Epidermal melanocyte (primary cell): ENCODE data around the gene PEA15.

Source experiments
- DNase-seq: peaks from one replicate; pipeline ENCODE4 v3.0.0; 2011; ENCODE audit warnings: low spot score; ENCODE audit not compliant: insufficient read length

The PEA15 gene

DNA sequence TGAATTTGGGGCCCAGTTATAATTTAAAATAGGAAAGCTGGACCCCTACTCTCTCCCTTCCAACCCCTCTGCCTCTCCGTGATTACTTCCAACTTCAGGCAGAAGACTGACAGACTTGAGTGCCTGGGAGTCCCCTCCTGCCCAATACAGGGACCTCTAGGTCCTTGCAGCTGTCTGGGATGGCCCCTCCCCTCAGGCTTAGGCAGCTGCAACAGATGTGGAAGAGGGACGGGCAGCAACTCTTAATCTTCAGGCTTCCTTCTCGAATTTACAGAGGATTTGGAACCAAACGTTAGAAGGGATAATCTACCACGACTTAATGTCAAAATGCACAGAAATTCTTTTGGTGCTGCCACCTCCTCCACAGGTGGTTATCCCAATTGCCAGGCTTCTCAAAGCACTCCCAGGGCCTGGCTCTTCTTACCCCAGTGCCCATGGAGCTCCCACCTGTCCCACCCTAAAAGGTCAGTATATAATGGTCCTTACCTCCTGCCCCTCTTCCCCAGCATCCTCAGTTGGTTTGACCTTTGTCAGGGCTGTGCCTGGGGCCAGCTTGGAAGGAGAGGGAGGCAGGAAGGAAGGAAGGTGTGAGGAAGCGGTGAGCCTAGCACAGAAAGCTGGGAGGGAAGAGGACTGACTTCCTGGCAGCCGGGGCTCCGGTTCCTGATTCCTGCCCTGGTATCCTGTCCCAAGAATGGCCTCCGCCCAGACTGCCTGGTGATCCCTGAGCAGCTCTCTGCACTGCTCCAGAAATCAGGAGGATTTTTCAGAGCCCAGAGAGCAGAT lies 2.8 kb downstream of the PEA15 start:
- peak; percentile 5 for DNase-seq

DNA sequence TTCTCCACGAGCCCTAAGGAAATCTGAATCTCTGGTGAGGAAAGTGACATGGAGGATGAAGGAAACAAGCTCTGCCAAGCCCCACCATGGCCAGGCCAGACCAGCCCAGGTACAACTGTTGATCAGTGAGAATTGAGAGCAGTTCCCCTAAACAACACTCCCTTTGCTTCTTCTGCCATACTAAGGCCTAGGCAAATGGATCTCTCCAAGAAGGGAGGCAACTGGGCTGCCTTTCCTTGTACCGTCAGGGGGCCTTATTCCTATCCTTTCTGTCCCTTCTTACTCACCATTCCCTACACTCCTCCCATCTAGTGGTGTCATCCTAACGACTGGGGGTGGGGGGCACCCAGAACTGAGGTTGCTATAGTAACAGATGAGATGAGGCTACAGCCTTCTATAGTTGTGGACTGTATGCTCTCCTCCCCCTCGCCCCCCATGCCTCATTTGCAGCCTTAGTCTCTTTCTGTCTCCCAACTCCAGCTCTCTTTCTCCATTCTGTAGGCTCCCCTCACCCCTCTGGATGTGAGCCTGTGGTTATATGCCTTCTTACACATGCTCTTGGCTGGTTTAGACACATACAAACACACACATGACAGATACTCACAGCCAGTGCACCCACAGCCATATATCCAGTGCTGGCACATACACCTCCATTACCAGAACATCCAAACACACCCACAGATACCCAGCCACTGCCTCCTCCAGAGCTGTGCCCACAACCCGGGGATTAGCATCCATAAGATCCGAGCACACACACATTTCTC lies 3.6 kb downstream of the PEA15 start:
- DNase-seq = no peak

DNA sequence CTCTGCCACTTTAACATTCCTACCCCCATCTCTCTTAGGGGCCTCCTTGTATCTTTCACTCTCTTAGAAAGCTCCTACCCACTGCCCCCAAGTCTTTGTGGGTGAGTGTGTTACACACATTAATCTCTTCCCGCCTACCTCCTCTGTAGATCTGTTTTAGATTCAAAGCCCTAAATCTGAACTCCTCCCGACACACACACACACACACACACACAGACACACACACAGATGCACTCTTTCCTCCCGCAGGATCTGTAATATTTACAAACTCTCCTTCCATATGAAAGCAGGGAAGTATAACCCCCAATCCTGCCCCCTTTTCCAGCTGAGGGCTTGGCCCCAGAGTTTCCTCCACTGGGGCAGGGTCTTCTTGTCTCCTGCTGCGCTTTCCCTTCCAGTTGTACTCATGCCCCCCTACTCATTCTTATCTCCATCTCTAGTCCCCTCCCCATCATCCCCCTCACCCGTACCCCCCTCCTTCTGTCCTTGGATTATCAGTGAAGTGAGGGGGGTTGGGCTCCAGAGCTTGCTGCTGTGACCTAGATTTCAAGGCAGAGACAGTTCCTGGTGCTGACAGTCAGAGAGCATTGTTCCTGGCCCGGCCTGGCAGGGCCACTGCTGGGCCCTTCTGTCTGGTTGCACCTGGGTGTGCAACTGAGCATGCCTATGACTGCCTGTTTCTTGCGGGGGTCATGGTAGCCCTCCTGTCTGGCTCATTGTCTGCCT lies 4.3 kb downstream of the PEA15 start:
- DNase-seq = peak; percentile 11

DNA sequence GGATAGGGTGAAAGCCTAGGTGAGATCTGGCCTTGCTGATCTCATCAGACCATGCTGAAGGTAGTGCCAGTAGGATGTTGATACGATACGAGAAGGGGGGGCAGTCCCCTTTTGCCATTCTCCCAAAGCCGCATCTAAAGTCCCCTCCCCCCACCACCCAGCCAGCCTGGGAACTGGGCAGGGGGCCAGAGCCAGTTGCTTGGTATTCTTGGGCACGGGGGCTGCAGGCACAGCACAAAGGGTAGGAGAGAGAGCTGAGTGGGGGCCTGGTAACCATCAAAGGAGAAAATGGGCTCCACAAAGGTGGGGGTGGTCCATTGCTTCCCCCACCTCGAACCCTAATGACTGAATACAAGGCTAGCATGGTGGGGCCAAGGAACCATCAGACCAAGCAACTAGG lies 5.4 kb downstream of the PEA15 start:
- DNase-seq = peak; percentile 1

DNA sequence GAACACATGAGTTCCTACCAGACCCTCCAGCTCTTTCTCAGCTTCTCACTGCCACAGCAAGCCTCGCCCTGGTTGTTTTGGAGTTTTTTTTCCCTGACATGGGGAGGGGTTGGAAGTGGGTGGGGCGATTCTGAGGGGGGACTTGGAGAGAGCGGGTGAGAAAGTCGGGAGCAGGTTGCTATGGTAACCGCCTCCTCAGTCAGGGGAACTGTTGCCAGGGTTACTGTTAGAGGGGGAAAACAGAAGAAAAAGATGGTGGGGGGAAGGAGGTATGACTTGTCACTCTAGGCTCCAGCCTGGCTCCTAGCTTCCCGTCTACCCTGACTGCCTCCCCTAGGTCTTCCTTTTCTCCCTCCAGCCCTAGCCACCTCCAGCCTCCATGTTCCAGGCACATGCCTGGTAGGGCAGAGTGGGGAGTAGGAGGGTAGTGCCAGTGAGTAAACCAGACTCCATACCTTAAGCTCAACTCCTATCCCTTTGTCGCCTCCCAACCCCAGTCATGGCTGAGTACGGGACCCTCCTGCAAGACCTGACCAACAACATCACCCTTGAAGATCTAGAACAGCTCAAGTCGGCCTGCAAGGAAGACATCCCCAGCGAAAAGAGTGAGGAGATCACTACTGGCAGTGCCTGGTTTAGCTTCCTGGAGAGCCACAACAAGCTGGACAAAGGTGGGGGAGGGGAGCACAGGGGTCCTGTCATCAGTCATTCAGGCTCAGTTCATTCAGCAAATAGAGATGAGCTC lies 6.0 kb downstream of the PEA15 start:
- DNase-seq = peak; percentile 8

DNA sequence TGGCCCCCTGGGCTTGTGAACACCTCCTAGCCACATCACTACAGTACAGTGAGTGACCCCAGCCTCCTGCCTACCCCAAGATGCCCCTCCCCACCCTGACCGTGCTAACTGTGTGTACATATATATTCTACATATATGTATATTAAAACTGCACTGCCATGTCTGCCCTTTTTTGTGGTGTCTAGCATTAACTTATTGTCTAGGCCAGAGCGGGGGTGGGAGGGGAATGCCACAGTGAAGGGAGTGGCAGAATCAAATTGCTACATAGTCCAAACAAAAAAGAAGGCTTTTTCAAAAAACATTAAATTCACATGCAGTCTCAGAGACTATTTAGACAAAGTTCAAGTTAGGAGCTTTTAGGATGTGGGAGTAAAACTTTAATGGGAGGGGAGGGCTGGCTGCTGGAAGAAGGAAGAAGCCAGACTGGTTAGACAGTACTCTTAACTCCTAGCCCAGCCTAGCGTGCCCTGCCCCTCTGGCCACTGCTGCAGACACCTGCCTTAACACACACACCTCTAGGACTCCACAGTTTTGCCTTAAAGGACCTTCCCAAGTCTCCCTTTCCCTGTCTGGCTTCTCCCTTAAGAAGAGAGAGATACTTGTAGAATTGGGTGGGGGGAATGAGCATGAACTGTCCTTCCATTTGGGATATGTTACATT lies 9.4 kb downstream of the PEA15 start:
- no peak for DNase-seq

DNA sequence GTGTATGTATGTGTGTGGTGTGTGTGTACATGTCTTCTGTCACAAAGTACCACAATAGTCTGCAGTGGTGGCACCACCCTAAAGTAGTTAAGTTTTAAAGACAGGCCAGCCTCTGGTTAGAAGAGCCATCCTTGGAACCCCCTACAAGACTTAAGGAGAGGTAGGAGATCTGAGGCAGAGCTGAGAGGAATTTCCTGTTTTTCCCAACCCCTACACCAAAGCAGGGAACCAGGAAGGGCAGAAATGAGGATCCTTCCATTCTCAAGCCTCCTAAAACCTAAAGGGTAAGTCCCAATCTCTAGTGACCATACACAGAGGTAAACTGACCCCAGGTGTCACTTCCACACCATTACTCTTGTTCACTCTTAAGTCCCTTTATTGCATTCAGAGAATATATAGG lies 11.1 kb downstream of the PEA15 start:
- peak; percentile 8 for DNase-seq

DNA sequence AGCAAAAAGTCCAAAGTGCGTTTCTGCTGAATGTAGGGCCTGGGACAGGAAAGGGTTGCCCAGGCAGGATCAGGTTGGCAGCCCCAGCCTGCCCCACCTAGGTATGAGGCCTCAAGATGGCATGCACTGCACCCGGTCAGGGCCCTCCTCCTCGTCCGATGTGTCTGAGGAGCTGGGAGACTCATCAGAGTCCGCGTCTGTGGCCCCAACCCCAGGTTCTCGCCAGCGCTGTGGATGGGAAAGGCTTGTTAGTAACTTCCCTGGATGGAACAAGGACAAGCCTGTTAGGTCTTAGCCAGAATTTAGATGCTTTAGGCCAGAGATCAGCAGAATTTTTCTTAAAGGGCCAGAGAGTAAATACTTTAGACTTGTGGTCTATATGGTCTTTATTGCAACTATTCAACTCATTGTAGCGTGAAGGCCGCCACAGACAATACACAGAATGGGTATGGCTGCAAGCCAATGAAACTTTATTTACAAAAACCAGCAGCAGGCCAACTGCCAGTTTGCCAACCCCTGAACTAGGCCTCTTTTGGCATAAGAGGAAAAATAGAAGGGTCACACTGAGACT lies 12.4 kb downstream of the PEA15 start:
- peak; percentile 63 for DNase-seq

DNA sequence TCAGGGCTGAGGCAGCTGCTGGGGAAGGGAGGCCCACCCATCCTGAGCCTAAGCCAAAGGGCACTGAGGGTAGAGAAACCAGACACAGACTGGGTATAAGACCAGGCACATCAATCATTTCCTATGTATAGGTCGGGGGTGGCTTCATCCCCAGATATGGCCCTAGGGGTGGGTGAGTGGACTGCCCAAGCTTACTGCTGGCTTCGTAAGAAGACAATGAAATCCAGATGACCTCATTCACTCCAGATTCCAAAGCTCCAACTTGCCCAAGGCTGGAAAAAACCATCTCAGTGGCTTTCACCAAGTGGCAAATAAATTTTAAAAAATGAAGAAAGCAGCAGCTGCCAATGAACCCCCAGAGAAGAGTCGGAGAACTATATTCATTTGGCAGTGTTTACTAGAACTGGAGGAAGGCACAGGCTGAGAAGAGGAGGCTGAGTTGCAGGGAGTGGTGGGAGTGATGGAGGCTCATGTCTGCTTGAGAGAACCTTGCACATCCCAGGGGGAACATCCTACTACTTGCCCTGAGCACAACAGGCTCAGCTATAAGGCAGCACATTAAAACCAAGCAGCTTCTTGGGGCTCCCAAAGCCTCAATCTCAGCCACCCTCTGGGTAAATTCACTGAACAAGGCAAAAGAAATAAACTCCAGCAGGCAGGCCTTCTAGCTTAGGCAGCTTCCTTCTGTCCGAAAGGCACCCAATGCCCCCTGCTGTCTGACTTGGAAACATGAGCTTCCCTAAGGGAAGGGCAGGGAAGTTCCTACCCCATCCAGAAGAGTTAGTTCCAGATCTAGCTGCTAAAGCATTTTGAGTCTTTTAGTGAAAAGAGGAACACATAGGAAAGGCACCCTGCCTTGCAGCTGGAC lies 14.1 kb downstream of the PEA15 start:
- peak; percentile 78 for DNase-seq

DNA sequence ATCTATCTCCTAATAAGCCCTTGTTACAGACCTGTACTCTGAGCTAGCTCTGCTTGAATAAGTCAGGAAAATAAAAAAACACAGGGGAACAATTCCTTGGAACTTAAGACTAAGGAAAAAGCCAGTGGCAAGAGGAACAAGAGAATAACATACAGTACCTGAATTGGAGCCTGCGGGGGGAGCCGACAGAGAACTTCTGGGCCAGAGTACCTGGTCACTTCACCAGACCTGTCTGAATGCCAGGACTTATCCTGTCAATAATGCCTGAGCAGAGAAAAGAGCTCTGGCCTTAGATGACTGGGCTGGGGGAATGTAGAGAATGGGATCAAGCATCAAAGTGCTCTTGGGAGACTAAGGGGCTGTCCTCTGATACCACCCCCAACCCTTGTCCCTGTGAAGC lies 15.1 kb downstream of the PEA15 start:
- no peak for DNase-seq

DNA sequence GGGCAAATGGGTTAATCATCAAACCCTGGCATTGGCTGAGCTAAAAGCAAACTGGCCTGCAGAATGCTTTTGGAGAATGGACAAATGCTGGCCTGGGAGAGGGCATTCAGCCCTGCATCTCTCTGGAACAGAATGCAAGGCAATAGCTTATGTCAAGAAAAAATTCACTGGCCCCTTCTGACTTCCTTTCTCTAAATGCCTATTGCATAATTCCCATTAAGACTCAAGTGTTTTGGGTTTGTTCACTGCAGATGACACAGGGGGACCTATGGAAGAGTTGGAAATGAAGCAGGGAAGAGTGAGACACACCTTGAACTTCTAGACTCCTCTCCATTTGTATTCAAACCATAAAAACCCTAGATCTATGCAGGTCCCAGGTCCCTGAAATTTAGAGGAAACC lies 15.9 kb downstream of the PEA15 start:
- no peak for DNase-seq

DNA sequence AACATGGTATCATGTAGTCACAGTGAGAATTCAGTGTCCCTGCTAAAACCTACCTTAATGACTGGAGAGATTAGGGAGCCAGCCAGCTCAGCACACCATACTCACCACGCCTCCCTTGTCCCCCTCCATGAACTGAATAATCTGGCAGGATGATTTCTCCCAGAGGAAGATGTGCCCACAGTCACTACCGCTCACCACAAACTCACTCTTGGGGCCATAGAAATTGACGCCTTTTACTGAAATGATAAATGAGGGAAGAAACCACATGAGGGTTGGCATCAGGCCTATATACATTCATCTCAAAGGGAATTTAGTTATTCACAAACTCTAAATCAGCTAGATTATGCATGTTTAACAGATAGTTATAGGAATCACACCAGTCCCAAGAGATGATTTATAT lies 17.4 kb downstream of the PEA15 start:
- DNase-seq = no peak

DNA sequence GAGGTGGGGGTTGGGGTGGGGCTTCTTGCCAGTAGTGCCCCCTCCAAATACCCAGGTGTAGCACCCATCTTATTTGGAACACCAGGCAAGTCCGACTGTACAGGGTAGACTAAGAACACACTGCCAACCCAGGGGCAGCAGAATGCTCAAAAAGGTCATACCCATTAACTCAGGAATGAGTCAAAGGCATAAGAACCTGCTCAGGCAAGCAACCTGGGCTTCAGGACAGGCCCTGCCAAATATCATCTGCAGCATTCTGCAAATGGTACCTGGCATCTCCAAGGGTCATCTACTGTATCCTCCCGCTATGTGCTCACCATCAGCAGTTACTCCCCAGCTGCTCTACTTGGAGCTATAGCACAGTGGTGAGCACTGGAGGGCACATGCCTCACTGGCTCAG lies 19.4 kb downstream of the PEA15 start:
- DNase-seq = no peak

DNA sequence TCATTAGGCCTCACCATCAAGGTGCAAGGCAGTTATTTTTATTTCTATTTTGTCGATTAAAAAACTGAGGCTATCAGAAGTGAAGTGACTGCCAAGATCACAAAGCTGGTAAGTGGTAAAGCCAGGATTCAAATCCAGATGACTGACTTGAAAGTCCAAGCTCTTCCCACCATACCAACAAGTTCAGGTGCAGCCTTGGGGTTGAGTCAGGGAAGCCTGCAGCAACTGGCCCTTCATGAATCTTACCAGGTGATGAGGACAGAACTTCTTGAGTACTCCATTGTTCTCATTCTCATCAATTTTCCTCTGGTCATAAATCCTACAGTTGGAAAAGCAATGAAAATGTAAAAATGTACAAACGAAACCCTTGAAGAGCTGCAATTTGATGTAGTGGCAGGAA lies 20.2 kb downstream of the PEA15 start:
- no peak for DNase-seq

DNA sequence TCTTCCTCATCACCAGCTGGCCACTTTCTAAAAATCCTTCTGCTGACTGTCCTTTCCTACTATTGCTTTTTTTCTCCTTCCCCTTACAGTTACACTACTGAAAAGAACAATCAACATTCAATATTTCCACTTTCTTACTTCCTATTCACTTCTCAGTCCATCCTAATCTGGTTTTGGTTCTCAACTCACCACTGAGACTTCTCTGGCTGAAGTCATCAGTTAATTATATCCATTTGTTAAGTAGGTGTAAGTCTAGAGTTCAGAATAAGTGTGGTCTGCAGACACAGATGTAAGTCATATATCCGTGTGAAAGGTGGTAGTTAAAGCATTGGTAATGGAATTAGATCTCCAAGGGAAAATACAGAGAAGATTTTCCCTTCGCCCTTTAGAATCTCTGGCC lies 21.4 kb downstream of the PEA15 start:
- DNase-seq = no peak

DNA sequence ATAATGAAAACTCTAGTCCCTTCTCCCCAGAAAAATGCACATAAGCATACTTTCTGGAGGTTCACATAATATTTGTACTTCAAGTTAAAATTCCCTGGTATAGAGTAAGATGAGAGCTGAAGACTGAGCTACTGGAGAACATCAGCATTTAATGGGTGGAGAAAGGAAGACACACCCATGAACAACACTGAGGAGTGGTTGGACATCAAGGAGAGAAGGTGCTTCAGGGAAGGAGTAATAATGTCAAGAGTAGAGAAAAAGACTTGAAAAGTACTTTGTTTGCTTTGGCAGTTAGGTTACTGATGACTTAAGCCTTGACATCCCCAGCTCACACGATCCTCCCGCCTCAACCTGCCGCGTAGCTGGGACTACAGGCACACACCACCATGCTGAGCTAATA lies 21.9 kb downstream of the PEA15 start:
- DNase-seq = no peak

DNA sequence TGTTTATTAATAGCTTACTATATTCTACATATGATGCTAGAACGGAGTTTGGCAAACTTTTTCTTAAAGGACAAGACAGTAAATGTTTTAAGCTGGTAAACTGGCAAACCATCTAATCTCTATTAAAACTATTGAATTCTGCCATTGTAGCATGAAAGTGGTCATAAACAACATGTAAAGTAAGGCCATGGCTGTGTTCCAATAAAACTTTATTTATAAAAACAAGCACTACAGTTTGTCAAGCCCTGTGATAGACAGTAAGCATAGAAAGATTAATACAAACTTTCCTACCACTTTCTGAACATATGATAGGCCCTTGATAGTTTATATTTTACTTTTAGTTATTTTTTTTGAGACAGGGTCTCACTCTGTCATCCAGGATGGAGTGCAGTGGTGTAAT lies 22.4 kb downstream of the PEA15 start:
- DNase-seq = no peak

DNA sequence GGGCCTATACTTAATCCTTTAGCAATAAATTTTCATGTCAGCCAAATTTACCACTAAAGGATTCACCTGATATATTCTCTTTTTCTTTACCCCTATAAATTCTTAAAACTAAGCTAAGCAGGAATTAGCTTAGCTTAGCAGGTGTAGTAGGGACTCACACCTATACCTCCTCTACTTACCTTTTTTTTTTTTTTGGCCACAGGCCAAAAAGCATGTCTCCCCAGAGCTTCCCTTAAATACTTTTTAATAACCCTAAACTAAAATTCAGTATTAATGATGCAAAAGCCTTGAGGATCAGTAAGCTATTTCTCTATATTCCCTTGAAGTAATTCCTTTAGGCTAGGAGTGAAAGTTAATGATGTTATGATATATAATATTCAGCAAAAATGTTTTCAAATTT lies 23.2 kb downstream of the PEA15 start:
- no peak for DNase-seq

DNA sequence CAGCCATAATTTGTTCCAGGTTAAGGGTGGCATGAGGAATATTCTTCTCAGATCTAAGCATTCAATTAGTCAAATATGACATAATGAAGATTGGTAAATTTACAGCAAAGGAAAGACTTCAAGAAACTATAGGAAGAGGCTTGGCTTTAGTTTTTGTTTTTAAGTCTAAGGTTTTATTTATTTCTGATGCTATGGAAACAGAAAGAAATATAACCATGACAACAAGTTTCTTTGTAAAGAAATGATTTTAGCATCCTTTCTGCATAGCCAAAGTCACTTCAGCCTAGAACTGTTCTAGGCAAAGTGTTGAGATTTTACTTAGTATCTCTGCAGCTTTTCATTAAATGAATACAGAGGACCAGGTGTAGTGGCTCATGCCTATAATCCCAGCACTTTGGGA lies 27.7 kb downstream of the PEA15 start:
- no peak for DNase-seq

DNA sequence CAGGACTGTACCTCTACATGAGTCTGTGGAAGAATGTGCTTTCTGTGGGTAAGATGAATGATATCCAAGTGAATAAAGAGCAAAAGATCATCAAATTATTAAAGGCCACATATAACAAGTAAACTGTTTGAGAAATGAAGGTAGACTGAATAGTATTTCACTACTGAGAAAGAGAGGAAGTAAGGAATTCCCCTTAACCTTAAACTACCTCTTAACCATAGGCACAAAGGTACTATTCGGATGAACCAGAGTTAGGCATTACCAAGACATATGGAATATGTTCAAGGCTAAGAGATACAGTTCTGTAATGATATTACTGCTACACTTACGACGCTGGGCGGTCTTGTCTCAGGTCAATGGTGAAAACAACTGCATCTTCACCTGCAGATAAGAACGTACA lies 31.6 kb downstream of the PEA15 start:
- DNase-seq = no peak
